Right kidney (tissue), 1 donor: ENCODE results near the gene ARID1B.
A peak's percentile ranks its signal among the peaks of the same experiment; 100 is the strongest.
"Not testable (repeated sequence)": the region's sequence is repeated elsewhere in the genome, so short reads cannot be mapped to it uniquely, and the experiment has no call there.

ENCODE experiments used
- DNase-seq: peaks from one replicate; pipeline ENCODE4 v3.0.0-alpha.2; 2016

The ARID1B gene

DNA sequence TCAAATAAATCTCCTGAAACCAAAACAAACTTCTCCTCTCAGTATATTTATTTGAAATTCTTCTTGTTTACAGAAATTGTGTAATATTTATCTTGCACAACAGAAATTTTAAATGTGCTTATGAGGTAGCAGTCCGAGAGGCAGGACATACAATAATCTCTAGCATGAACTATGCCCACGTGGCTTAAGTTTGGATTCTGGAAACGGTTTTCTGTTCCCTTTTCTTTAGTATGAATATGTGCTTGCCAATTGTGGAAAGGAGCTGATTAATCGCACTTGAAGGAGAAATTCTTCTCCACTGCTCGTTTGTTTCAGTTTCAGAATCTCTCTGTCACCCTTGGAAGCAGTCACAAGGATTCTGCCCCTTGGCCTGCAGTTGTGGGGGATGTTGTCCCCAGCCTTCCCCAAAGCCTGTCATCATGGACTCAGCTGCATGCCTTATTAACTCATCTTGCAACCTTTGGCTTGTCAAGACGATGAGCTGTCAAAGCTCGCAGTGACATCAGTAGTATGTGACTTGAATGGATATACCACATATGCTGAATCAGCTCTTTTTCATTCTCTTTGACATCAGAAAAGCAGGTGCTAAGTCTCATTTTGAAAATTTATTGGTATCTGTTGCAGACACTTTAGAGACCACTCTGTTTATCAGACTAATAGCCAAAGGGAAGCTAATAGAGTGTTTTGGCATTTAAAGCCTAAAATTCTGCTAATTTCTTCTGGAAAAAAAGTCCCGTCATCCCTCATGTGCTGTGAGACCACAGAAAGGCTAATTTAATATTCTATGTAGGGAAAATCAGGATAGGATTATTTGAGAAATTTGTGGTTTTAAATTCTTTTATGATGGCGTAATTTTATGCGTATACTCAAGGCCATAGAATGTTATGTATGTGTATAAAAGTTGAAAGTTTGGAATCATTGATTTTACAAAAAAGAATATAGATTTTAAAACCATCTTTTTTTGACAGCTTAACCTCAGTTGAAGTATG, 186.8 kb downstream of the ARID1B start:
- DNase-seq = no peak

DNA sequence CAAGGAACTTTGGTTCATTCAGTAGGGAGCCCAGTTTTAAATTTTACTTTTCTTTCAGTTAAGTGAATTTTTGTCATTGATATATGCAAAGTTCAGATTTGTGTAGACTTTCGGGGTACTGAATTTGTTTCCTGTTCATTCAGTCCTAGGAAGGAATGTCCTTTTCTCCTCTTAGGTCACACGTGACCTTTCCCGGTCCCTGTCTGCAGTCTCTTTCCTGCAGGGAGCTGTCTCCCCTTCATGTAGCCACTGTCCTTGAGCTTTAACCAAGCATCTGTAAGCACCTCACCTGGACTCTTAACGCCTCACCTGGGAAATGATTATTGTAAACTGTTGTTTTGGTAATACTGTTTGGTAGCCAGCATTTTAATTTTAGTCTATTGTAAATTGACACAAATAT, 190.7 kb downstream of the ARID1B start:
- no peak for DNase-seq

DNA sequence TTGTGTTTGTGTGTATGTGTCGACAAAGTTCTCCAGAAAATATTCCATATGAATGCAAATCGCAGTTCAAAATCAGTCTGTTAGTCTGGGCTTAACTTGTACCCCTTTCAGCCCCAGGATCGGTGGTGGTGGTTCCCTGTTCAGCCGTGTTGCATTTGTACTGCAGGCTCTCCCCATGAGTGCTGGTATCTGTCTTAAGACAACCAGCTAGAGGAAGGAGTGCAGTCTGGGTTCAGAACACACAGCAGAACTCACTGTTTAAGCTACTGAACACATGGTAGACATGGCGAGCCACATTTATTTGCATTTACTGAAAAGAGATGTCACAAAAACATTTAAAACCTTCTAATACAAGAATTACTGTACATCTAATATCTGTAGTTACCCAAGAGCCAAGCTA, 192.1 kb downstream of the ARID1B start:
- DNase-seq = no peak

DNA sequence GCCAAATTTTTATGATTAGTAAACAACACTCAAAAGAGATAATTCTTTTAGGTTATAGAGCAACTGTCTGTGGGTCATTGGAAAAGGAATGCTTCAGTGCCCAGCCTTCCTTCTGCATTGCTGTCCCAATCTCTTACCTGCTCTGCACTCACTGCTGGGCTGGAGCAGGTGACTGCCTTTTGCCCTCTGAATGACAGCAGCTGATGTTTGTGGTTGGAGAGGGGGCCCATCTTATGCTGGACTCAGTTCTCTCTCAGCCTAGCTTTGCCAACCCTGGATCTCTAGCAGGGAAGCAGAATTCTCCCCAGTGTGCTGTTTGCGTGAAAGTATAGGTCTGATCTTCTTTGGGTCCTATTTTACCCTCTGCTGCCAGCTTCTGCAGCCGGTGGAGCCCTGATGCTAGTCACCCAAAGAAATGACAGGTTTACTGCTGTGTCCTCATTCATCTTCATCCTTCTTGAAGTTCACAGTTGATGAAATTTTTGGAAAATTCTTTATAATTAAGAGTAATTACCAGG, 193.5 kb downstream of the ARID1B start:
- no peak for DNase-seq

DNA sequence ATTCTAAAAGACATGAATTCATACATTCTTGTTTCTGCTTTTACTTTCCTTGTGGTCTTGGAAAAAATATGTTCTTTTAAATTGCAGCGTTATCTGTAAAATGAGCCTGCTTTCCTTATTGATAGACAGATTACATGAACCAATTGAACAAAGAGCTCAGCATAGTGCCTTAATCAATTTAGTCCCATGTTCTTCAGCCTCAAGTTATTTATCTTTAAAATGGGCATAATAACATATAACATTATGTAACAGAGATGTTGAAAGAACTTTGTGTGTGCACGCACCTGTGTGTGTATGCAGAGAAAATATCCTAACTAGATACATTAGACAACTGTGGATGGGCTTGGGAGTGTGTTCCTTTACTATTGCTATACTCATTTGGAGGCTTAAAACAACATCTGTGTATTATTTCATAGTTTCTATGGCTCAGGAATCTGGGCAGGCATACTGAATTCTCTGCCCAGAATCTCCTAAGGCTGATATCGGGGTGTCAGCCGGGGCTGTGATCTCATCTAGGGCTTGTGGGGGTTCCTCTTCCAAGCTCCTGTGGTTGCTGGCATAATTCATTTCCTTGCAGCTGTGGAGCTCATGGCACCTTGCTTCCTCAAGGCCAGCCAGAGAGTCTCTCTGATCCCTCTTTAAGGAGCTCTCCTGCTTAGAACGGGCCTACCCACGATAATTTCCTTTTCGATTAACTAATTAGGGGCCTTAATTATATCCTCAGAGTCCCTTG, 194.1 kb downstream of the ARID1B start:
- DNase-seq = no peak

DNA sequence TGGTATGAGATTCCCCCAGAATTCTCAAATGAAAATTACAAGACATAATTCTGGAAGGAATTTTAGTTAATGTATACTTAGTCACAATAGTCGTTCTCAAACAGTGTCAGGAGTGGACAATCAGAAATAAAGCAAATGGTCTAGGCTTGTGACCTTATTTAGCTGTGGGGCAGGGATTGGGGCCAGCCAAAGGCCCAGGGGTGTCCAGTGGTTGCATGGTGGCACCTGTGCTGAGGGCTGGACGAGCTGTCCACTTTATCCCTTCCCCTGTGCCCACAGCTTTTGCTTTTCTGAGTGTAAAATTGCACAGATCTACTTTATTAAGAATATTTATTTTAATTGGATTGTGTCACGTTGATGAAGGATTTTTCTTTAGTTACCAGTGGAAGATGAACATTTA, 195.0 kb downstream of the ARID1B start:
- no peak for DNase-seq

DNA sequence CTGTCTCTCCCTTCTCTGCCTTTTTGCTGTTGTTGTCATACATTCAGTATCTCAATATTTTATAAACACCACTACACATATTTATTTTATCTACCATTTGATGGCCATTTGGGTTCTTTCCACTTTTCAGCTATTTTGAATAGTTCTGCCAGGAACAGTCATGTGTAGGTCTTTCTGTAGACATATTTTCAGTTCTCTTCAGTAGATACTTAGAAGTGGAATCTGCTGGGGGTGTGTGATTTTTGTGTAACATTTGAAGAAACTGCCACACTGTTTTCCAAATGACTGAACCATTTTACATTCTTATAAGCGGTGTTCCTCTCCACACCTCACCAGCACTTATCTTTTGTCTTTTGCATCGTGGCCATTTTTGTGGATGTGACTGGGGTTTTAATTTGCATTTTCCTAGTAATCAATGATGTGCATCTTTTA, 197.7 kb downstream of the ARID1B start:
- no peak for DNase-seq

DNA sequence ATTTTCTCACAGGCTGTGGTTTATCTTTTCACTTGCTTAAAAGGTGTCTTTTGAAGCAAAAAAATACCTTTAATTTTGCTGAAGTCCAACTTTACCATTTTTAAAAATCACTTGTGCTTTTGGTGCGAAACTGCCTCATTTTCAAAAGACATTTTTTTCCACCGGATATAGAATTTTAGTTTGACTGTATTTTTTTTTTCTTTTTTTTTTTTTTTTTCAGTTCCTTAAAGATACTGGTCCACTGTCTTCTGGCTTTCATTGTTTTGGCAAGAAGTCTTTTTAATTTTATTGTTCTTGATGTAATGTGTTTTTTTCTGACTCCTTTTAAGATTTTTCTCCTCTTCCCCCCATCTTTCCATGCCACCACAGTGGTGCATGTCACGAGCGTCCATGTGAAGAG, 198.2 kb downstream of the ARID1B start:
- no peak for DNase-seq

DNA sequence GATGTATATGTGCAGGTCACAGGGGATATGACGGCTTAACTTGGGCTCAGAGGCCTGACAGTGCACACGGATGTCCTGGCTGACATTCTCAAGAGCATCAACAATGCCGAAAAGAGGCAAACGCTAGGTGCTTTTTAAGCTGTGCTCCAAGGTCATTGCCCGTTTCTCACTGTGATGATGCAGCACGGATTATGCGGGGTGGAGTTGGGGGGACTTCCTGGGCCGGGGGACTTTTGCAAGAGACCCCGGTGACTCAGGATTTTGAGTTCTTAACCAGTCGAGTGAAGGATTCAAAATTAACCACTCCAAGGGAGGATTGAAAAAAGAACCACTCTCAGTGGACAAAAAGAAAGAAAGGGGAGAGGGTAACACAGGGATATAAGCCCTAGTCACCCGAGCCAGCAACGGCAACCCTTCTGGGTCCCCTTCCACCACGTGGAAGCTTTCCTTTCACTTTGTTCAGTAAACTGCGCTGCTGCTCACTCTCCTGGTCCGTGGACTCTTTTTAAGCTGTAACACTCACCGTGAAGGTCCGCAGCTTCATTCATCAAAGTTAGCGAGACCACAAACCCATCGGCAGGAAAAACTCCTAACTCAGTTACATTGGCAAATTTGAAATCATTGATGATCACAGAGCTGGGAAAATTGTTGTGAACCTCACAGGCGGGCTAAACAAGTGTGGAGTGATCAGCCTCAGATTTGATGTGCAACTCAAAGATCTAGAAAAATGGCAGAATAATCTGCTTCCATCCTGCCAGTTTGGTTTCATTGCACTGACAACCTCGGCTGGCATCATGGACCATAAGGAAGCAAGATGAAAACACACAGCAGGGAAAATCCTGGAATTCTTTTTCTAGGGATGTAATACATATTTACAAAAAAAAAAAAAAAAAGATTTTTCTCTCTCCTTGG, 199.3 kb downstream of the ARID1B start:
- DNase-seq = peak; percentile 32

DNA sequence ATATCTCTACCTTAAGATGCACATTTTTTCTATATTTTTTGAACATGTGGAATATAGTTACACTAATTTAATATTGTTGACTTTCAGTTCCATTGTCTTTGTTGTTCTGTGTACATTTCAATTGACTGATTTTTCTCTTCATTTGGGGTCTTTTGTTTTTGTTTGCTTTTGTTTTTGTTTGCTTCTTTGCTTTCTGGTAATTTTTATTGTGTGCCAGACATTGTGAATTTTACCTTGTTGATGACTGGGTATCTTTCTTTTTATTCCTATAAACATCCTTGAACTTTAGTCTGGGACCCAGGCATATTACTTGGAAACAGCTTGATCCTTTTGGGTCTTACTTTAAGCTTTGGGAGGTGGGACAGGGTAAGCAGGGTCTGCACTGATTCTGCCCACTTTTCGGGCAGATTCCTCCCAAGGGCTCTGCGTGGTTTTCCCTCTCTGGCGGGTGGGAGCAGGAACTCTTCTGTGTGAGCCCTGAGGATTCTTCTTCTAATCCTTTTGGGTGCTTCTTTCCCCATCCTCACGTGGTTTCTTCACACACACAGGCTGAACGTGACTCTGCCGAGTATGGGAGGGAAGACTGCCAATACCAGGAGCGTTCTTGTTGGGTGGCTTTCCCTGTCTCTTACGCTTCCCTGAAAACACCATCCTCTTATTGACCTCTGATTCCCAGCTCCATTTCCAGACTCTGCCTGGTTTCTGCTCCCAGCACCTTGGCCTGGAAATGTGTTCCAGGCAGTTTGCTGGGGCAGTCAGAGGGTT, 200.5 kb downstream of the ARID1B start:
- no peak for DNase-seq

DNA sequence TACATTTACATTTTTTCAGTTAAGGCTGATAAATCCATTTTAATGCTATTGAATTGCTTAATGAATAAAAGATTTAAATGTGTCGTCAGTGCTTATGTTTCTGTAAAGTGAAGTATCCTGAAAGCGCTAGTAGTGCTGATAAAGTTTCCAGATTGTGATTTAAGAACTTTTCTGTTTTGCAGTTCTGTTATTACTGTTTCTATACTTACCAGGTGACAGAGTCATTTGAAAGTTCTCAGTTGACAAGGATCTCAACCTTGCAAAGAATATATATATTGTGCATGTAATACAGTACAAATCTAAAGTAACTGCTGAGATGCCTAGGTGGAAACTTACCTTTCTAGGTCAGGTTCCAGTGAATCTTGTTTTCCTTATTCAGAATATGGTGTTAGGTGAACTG, 201.8 kb downstream of the ARID1B start:
- DNase-seq = no peak

DNA sequence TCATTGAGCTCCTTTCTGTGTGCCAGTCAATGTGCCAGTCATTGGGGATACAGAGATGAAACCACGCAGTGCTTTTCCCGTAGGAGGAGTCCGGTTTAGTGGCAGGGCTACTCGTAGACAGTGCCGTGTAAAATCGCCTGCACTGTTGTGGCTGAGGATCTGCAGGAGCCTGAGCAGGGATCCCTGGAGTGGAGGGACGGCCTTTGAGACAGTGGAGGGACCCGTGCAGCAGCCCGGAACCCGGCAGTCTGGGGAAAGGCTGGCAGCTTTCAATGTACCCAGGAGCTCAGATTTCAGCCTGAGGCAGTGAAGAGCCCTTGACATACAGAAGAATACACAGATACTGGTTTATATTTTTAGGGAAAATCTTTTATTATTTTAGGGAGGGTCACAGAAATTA, 203.3 kb downstream of the ARID1B start:
- DNase-seq = peak; percentile 30

DNA sequence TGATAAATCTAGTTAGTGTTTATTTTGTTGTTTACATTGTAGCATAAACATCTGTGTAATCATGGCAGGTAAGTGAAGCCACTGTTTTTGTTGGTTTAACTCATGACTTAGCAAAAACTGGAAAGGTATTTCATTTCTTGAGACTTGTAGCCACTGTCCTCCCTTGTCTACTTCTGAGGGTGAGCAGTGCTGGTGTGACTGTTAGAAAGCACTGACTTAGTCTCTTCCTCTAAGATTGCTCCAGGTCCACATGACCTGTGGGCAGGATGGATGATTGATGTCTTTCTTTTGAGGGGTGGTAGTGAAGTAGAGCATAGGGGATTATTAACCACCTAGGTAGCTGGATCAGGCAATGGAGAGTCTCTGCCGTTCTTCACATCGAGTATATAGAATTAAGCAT, 203.8 kb downstream of the ARID1B start:
- DNase-seq = no peak

DNA sequence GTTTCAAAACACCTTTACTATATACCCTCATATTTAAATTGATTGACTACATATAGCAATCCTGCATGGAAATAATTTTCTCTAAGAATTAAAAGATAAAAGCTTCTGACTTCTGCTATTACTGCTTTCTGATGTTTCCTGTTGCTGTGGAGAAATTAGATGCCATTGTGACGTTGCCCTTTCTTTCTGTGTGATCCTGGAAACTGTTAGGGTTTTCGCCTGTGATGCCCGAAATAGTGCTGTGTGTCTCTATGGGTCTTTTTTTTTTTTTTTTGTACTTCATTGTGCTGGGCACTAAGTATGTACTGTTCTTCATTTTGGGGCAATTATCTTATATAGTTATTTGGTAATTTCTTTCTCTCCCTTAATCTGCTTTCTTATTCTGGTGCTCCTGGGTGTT, 205.0 kb downstream of the ARID1B start:
- DNase-seq = no peak

DNA sequence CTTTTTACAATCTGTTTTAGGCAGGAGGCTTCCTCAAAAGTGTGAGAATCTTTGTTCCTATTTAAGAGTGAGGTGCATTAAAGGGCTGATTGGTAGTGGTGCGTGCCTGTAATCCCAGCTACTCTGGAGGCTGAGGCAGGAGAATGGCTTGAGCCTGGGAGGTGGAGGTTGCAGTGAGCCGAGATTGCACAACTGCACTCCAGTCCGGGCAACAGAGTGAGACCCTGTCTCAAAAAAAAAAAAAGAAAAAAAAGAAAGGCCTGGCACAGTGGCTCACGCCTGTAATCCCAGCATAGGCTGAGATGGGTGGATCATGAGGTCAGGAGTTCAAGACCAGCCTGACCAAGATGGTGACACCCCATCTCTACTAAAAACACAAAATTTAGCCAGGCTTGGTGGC, 205.7 kb downstream of the ARID1B start:
- not testable (repeated sequence) for DNase-seq

DNA sequence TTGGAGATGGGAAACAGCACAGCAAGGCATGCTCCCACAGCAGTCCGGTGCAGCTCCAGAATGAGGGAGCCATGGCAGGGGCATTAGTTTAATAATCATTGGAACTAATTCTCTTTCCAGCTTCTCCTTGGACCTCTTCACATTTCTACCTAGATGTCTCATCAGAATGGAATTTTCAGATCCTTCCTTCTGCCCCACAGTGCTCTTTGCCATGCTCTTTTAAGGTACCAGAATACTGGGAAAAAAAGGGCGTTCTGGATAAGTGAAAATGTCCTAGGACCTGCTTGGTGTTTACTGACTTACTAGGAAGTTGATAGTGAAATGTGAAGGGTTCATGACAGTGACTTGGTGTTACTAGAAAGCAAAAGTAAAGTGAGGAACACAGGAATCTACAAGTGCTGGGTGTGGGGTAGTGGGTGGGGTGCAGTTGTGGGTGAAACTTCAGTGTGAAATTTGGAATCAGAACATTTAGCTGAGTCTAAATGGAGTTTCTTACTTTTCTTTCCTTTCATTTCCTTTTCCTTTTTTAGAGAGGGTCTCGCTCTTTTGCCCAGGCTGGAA, 207.1 kb downstream of the ARID1B start:
- DNase-seq = no peak

DNA sequence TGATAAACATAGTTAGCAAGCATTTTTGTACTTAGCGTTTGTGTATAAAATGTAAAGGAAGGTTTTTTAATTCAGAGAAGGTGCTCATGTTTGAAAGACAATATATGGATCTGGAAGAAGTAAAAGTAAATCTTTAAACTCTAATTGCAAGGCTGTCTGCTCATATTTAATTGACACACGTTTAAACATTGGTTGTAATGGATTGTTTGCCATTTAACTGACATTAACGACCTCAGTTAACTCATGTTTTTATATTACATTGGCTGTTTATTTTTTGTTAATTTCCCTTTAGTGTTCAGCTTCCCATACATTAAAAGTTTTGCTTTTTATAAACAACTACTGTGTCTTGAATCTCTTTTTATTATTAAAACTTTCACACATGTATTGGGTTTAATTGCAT, 208.1 kb downstream of the ARID1B start:
- no peak for DNase-seq

DNA sequence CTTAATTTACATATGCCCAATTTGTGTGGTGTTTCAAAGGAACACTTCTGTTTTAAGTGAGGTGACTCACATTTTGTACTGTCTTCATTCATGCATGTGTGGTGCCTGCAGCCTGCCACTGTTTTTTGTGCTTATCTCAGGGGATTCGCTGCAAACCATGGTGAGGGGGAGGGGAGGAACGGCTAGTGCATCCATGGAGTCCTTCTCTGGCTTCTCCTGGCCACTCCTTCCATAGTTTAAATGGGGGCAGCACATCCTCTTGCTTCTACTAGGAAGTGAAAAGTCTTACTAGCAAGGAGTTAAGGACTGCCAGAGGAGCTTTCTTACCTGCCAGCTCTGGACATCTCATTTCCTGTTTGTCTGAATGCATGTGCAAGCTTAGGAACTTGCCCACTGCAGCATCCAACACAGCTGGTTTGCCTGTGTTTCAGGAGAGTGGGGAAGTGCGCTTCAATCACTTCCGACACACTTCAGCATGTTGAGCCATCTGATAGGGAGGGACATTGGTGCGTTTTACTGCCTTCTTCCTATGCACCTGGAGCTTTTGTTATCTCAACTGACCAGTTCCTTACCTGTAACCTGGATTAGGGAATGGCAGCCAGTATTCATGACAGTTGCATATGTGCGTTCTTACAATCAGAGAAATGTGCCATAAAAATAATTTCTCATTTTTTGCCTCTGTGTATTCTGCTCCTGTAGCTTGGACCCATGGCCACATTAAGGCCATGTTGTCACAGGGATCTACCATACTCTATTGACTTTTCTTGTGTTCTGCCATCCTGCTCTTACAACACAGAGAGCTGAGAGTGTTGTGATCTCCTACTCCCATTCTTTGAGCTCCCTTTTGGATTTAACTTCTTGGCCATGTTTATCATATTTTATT, 211.3 kb downstream of the ARID1B start:
- peak; percentile 17 for DNase-seq

DNA sequence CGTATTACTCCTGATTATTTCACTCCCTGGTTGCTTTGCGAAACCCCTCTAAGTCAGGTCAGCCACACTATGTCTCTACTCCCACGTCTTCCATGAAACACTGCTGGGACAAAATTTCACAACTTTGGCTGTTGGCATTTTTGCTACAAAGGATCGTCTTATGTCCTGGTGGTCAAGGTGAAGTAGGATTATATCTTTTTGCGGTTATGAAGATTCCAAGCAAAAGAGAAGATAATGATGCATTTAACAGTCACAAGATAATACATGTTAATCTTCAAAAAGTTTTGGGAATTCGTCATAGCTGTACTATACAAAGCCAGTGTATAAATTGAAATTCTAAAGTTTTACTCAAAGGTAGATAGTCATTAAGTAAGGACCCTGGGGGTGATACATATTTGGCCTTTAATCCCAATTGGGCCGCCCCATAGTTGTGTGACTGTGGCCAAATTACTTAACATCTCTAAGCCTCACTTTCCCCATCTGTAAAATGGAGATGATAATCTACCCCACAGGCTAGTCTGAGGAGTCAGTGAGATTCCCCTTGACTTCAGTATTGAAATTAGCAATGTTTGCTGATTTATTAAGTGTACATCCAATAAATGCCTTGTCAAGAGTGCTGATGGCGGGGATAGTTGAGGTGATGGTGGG, 212.1 kb downstream of the ARID1B start:
- no peak for DNase-seq
